A673 (cell line): Measurements from ENCODE around the gene MAB21L4. TPM values are rescaled to one million over a fixed set of nuclear protein-coding genes. Genes with fewer than 3 reads are reported as not detected.

Source experiments
- BruUV-seq: library from RNA; stranded (reverse); fragments of 400-500 nt; replicated peaks from 2 replicates; lab custom pipeline; 2021; lab: Mats Ljungman, UMichigan
- CTCF ChIA-PET: fragments of 300-600 bp; sonication (Branson Sonifier 250); formaldehyde crosslinking; loops from one replicate; lab custom pipeline; 2022; ENCODE audit warnings: antibody characterized with exemption; lab: Charles Lee
- POLR2A ChIA-PET: fragments of 300-600 bp; sonication (Branson Sonifier 250); formaldehyde crosslinking; loops from one replicate; lab custom pipeline; 2022; ENCODE audit warnings: antibody characterized with exemption; ENCODE audit not compliant: low non-redundant PET; lab: Charles Lee
- DNase-seq: peaks from one replicate; pipeline ENCODE4 v3.0.0-alpha.2; 2015; ENCODE audit warnings: low spot score
- H3K27ac ChIP-seq: fragments of 200-600 bp; sonication (generic); 2 replicates; pipeline ENCODE4 v1.5.1; 2016; ENCODE audit warnings: mixed run types, low read depth, mild to moderate bottlenecking, mixed read lengths, antibody characterized with exemption, low read length; ENCODE audit not compliant: poor library complexity, severe bottlenecking
- H3K27me3 ChIP-seq: fragments of 200-600 bp; sonication (generic); replicated peaks from 2 replicates; pipeline ENCODE4 v1.6.1; 2017; ENCODE audit warnings: mixed run types, low read depth, mild to moderate bottlenecking, mixed read lengths, antibody characterized with exemption, low read length; ENCODE audit not compliant: insufficient read depth, poor library complexity
- H3K36me3 ChIP-seq: fragments of 200-600 bp; sonication (generic); 2 replicates; pipeline ENCODE4 v1.6.1; 2016; ENCODE audit warnings: mixed run types, mild to moderate bottlenecking, mixed read lengths, antibody characterized with exemption, low read length; ENCODE audit not compliant: insufficient read depth, poor library complexity, severe bottlenecking
- H3K4me1 ChIP-seq: fragments of 200-600 bp; sonication (generic); 2 replicates; pipeline ENCODE4 v1.6.1; 2017; ENCODE audit warnings: mixed run types, mild to moderate bottlenecking, mixed read lengths, antibody characterized with exemption, low read length; ENCODE audit not compliant: insufficient read depth, poor library complexity, severe bottlenecking
- H3K4me3 ChIP-seq: fragments of 200-600 bp; sonication (generic); 2 replicates; pipeline ENCODE4 v1.5.1; 2016; ENCODE audit warnings: low read depth, mixed run types, mild to moderate bottlenecking, mixed read lengths, low read length; ENCODE audit not compliant: poor library complexity, severe bottlenecking
- H3K9me3 ChIP-seq: fragments of 200-600 bp; sonication (generic); 2 replicates; pipeline ENCODE4 v1.6.1; 2016; ENCODE audit warnings: mixed run types, low read depth, mild to moderate bottlenecking, mixed read lengths, antibody characterized with exemption, low read length; ENCODE audit not compliant: poor library complexity, severe bottlenecking
- EZH2 ChIP-seq: fragments of 200-600 bp; sonication (generic); IDR thresholded peaks from 2 replicates; pipeline ENCODE4 v1.6.1; 2017; ENCODE audit warnings: borderline replicate concordance, low read depth, mild to moderate bottlenecking, mixed read lengths, antibody characterized with exemption, low read length; ENCODE audit not compliant: poor library complexity, severe bottlenecking
- intact Hi-C: fragments of 100-400 bp; cut with micrococcal nuclease; formaldehyde crosslinking; loops from one replicate; pipeline ENCODE4 v1.10.0; 2022; ENCODE audit not compliant: unreplicated experiment
- total RNA-seq: library from RNA; stranded (reverse); gene quantifications from 2 replicates; pipeline ENCODE4 v1.2.3, GENCODE V29; 2021
- TF ChIP-seq, protein P1 (sequence below): fragments of 300-800, 200-600 bp; sonication (generic); conservative IDR thresholded peaks from 2 replicates; pipeline ENCODE4 v1.5.1; 2017; ENCODE audit warnings: low read depth, mild to moderate bottlenecking, antibody characterized with exemption, low read length, moderate library complexity, mixed read lengths

The MAB21L4 gene
- total RNA-seq, 1 experiment from 2014 or later = not detected

DNA sequence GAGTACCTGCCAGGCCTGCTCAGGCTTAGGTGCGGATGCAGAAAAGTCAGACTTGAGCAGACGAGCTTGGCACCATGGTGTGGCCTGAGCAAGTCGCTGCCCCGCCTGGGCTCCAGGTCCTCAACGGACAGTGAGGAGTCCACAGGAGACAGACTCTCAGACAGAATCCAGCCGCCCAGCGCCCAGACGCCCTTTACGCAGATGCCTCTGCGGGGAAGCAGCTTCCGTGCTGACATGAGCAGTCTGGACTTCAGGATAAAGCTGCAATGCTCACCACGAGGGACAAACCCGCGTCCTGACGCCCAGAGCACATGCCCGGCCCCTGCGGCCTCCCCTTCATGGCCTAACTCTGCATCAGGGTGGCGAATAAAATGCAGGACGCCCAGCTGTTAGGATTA, 3.5 kb upstream of the MAB21L4 start:
- TF ChIP-seq EZH2 = no peak
- TF ChIP-seq, protein P1, sequence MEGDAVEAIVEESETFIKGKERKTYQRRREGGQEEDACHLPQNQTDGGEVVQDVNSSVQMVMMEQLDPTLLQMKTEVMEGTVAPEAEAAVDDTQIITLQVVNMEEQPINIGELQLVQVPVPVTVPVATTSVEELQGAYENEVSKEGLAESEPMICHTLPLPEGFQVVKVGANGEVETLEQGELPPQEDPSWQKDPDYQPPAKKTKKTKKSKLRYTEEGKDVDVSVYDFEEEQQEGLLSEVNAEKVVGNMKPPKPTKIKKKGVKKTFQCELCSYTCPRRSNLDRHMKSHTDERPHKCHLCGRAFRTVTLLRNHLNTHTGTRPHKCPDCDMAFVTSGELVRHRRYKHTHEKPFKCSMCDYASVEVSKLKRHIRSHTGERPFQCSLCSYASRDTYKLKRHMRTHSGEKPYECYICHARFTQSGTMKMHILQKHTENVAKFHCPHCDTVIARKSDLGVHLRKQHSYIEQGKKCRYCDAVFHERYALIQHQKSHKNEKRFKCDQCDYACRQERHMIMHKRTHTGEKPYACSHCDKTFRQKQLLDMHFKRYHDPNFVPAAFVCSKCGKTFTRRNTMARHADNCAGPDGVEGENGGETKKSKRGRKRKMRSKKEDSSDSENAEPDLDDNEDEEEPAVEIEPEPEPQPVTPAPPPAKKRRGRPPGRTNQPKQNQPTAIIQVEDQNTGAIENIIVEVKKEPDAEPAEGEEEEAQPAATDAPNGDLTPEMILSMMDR = no peak
- no peak overlapping the region for H3K4me3 ChIP-seq
- intact Hi-C loops = no loop called here
- POLR2A ChIA-PET = no interaction called here
- H3K9me3 ChIP-seq = no peaks in the 10 kb centered on the region
- peaks cover under 1% of the 10 kb centered on the region for H3K4me1 ChIP-seq
- no peak for DNase-seq
- no peaks in the 10 kb centered on the region for H3K27me3 ChIP-seq
- CTCF ChIA-PET = no interaction called here
- BruUV-seq = no TSS peak
- no peaks in the 10 kb centered on the region for H3K36me3 ChIP-seq
- H3K27ac ChIP-seq = no peak overlapping the region

DNA sequence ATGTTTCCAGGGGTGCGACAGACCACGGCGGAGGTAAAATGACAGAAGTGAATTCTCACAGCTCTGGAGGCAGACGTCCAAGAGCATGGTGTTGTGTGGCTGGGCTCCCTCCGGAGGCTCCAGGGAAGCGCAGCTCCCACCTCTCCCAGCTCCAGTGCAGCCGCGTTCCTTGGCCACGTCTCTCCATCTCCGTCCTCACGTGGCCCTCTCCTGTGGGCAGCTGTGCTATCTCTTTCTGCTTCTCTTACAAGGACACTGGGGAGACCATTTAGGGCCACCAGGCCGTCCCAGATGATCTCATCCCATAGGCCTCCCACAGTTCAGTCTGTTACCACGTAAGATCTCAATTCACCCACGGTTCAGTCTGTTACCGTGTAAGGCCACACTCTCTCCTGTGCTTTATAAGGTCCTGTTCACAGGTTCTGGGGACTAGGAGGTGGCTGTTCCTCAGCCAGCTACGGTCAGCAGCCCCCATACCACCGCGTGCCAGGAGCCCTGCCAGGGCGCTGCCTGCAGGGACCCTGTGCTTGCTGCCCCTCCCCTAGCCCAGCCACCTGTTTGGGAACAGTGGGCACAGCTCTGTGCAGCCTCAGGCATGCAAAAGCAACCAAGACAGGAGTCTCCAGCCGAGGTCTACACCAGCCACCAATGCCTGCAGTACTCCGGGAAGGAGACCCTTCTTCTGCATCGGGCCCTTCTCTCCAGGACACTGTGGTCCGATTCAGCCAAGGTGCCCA, 2.9 kb upstream of the MAB21L4 start:
- H3K27me3 ChIP-seq = no peaks in the 10 kb centered on the region
- no peak overlapping the region for H3K27ac ChIP-seq
- POLR2A ChIA-PET = no interaction called here
- H3K4me3 ChIP-seq = no peak overlapping the region
- H3K4me1 ChIP-seq = no peaks in the 10 kb centered on the region
- no peak for DNase-seq
- TF ChIP-seq, protein P1 = no peak
- TF ChIP-seq EZH2 = no peak
- no TSS peak for BruUV-seq
- H3K36me3 ChIP-seq = no peaks in the 10 kb centered on the region
- no peaks in the 10 kb centered on the region for H3K9me3 ChIP-seq
- CTCF ChIA-PET = no interaction called here
- intact Hi-C loops = no loop called here

DNA sequence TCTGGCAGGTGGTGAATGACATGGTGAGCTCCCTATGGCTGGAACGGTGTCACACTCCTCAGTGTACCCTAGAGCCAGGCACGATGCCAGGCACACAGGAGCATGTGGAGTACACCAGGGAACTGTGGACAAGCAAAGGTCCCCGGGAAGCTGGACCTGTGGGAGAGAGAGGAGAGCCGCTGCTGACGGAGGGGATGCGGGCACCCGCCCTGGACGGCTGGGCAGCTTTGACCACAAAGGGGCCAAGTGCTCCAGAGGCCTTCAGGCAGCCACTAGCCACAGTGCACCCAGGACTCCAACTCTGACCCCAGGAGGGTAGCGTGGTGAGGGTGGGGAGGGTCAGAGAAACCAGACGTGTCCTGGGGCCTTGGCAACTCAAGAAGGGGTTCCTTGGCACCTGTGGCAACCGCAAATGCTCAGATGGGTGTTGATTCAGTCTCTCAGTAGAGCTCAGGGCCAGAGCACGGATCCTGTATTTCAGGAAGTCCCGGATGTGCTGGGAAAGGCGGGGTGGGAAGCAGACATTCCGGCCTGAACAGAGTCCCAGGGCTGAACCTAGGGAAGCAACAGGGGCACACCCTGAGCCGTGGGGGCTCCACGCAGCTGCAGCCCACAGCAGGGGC, 2.3 kb upstream of the MAB21L4 start:
- intact Hi-C loops = no loop called here
- BruUV-seq = no TSS peak
- CTCF ChIA-PET = no interaction called here

More for the DNA sequence above, 2.3 kb upstream of the MAB21L4 start:
- DNase-seq = no peak
- H3K27ac ChIP-seq = no peak overlapping the region
- no peaks in the 10 kb centered on the region for H3K9me3 ChIP-seq
- H3K36me3 ChIP-seq = no peaks in the 10 kb centered on the region
- POLR2A ChIA-PET = no interaction called here
- H3K27me3 ChIP-seq = no peaks in the 10 kb centered on the region
- H3K4me3 ChIP-seq = no peak overlapping the region
- TF ChIP-seq, protein P1 = no peak
- TF ChIP-seq EZH2 = no peak
- H3K4me1 ChIP-seq = no peaks in the 10 kb centered on the region
